HepG2 (cell line): Measurements from ENCODE around the gene SIGLEC10. TPM values are rescaled to one million over a fixed set of nuclear protein-coding genes. Genes with fewer than 3 reads are reported as not detected.

ENCODE experiments used
- AHR ChIP-seq: IDR thresholded peaks from 2 replicates; pipeline ENCODE4 v1.6.1; 2018; ENCODE audit warnings: missing genetic modification reagents, missing compliant biosample characterization
- ARNTL ChIP-seq: sonication (generic); formaldehyde crosslinking; IDR thresholded peaks from 2 replicates; pipeline ENCODE4 v1.4.0; 2020; ENCODE audit warnings: mild to moderate bottlenecking, missing genetic modification reagents
- EEA1 ChIP-seq: sonication (generic); formaldehyde crosslinking; IDR thresholded peaks from 2 replicates; pipeline ENCODE4 v1.5.1; 2020; ENCODE audit warnings: mild to moderate bottlenecking, missing genetic modification reagents, borderline replicate concordance
- HNF4A ChIP-seq: sonication (generic); formaldehyde crosslinking; IDR thresholded peaks from 2 replicates; pipeline ENCODE4 v1.4.0; 2020; ENCODE audit warnings: missing genetic modification reagents
- KDM5B ChIP-seq: sonication (generic); formaldehyde crosslinking; IDR thresholded peaks from 2 replicates; pipeline ENCODE4 v1.4.0; 2020; ENCODE audit warnings: missing genetic modification reagents, mild to moderate bottlenecking, borderline replicate concordance
- MAX ChIP-seq: IDR thresholded peaks from 2 replicates; pipeline ENCODE4 v1.6.1; 2012; ENCODE audit warnings: inconsistent platforms
- MAZ ChIP-seq, 2 experiments: sonication (generic) in 1 of 2; formaldehyde crosslinking in 1 of 2; IDR thresholded peaks; 2 replicates each; pipeline versions ENCODE4 v1.5.0 to v1.6.1; 2012 to 2020; ENCODE audit warnings: low read depth in 2 of 2, mild to moderate bottlenecking in 2 of 2, borderline replicate concordance in 1 of 2, improper control_type of control experiment in 1 of 2, low read length in 1 of 2, missing genetic modification reagents in 1 of 2, moderate library complexity in 1 of 2
- MED1 ChIP-seq: sonication (generic); formaldehyde crosslinking; IDR thresholded peaks from 2 replicates; pipeline ENCODE4 v1.4.0; 2020; ENCODE audit warnings: missing genetic modification reagents
- NPAS2 ChIP-seq: sonication (generic); formaldehyde crosslinking; IDR thresholded peaks from 2 replicates; pipeline ENCODE4 v1.8.0; 2022; ENCODE audit warnings: mild to moderate bottlenecking, missing genetic modification reagents, borderline replicate concordance
- POLR2AphosphoS5 ChIP-seq: IDR thresholded peaks from 2 replicates; pipeline ENCODE4 v1.6.1; 2012; ENCODE audit warnings: low read depth, low read length
- RFXANK ChIP-seq: IDR thresholded peaks from 2 replicates; pipeline ENCODE4 v1.6.1; 2016
- SIN3B ChIP-seq: fragments of 150-350 bp; IDR thresholded peaks from 2 replicates; pipeline ENCODE4 v1.6.1; 2014; ENCODE audit warnings: low read length
- SMC3 ChIP-seq: IDR thresholded peaks from 2 replicates; pipeline ENCODE4 v1.6.1; 2011; ENCODE audit warnings: low read length, improper control_type of control experiment
- TERF1 ChIP-seq: sonication (generic); formaldehyde crosslinking; IDR thresholded peaks from 2 replicates; pipeline ENCODE4 v1.8.0; 2022; ENCODE audit warnings: mild to moderate bottlenecking, missing genetic modification reagents, moderate library complexity
- ZBTB33 ChIP-seq: sonication (generic); formaldehyde crosslinking; IDR thresholded peaks from 2 replicates; pipeline ENCODE4 v1.4.0; 2020; ENCODE audit warnings: missing genetic modification reagents
- ZFAT ChIP-seq: sonication (generic); formaldehyde crosslinking; conservative IDR thresholded peaks from 2 replicates; pipeline ENCODE4 v1.8.1; 2023; ENCODE audit warnings: missing genetic modification reagents, inconsistent platforms
- ZKSCAN8 ChIP-seq: IDR thresholded peaks from 2 replicates; pipeline ENCODE4 v1.6.1; 2016; ENCODE audit warnings: borderline replicate concordance, missing genetic modification reagents, missing compliant biosample characterization
- ZMYM2 ChIP-seq: sonication (generic); formaldehyde crosslinking; IDR thresholded peaks from 2 replicates; pipeline ENCODE4 v1.8.0; 2022; ENCODE audit warnings: mild to moderate bottlenecking, missing genetic modification reagents
- ZNF331 ChIP-seq: sonication (generic); formaldehyde crosslinking; IDR thresholded peaks from 2 replicates; pipeline ENCODE4 v1.4.0; 2020; ENCODE audit warnings: missing genetic modification reagents
- ZNF430 ChIP-seq: sonication (generic); formaldehyde crosslinking; IDR thresholded peaks from 2 replicates; pipeline ENCODE4 v1.9.0; 2021; ENCODE audit warnings: mild to moderate bottlenecking, missing genetic modification reagents
- ZNF503 ChIP-seq: sonication (generic); formaldehyde crosslinking; IDR thresholded peaks from 2 replicates; pipeline ENCODE4 v1.4.0; 2020; ENCODE audit warnings: missing genetic modification reagents
- ZNF639 ChIP-seq: conservative IDR thresholded peaks from 2 replicates; pipeline ENCODE4 v1.6.1; 2018; ENCODE audit warnings: missing genetic modification reagents
- polyA plus RNA-seq, 8 experiments: library from polyadenylated mRNA; depleted of rRNA in 3 of 8; stranded (reverse) in 7 of 8; unstranded in 1 of 8; fragments of >200 nt; fragmentation: Illumina TruSeq in 4 of 8; extraction: Trizol in 4 of 8; gene quantifications; 2 replicates each; pipeline versions ENCODE4 v1.2.1 to v1.2.3, GENCODE V29; 2011 to 2016; ENCODE audit warnings: low read depth in 4 of 8, missing spikeins in 1 of 8, mixed read lengths in 1 of 8; ENCODE audit not compliant: insufficient read depth in 1 of 8
- total RNA-seq, 5 experiments: library from RNA; depleted of rRNA; stranded (reverse); fragments of >200 nt; fragmentation: Illumina TruSeq; extraction: Trizol; gene quantifications; 2 replicates each; pipeline ENCODE4 v1.2.3, GENCODE V29; 2016; ENCODE audit warnings: low read depth in 1 of 5

SIGLEC10 gene
- total and polyA plus RNA-seq, 2 of the 13 experiments (the other 11 are each of a cell fraction or from before 2014, with no cell fraction given): not detected

GRCh38 chr19:51367565-51368365, 49.7 kb downstream of the SIGLEC10 start (continued):
- TF ChIP-seq EEA1 (peak; percentile 93; the same call in 1 of the 2 replicates), SMC3 (no peak), AHR (CRISPR knock-in tag) (0 out of 2 replicates have a peak, but pooled peaks have one; percentile 9), SIN3B (no peak), NPAS2 (CRISPR knock-in tag) (no peak), ZNF639 (CRISPR knock-in tag) (0 out of 2 replicates have a peak, but pooled peaks have one; percentile 25), ARNTL (CRISPR knock-in tag) (0 out of 2 replicates have a peak, but pooled peaks have one; percentile 63), RFXANK (no peak), HNF4A (no peak; the same call in 1 of the 2 replicates), ZFAT (CRISPR knock-in tag) (no peak), POLR2AphosphoS5 (peak; percentile 66), MED1 (peak; percentile 67), ZMYM2 (CRISPR knock-in tag) (0 out of 2 replicates have a peak, but pooled peaks have one; percentile 7), ZBTB33 (CRISPR knock-in tag) (no peak), TERF1 (peak; percentile 89; the same call in 1 of the 2 replicates), MAX (peak; percentile 76; the same call in 1 of the 2 replicates), ZNF430 (CRISPR knock-in tag) (peak; percentile 57; the same call in 1 of the 2 replicates), KDM5B (CRISPR knock-in tag) (peak; percentile 88), ZNF503 (CRISPR knock-in tag) (no peak), ZKSCAN8 (CRISPR knock-in tag) (peak; percentile 25; the same call in 1 of the 2 replicates), MAZ (IDR thresholded peaks at IDR 0.05; ENCODE audit: borderline replicate concordance, low read depth, low read length) (peak; percentile 75; the same call in 1 of the 2 replicates), MAZ (CRISPR knock-in tag; IDR thresholded peaks at IDR 0.05; ENCODE audit: low read depth) (peak; percentile 84), ZNF331 (CRISPR knock-in tag) (peak; percentile 41; the same call in 1 of the 2 replicates)
